Measurements from ENCODE around the gene SDK1. TPM values are rescaled to one million over a fixed set of nuclear protein-coding genes. Genes with fewer than 3 reads are reported as not detected.

Gene SDK1
- total RNA-seq, 1 donor from 2014 or later: 5.4 TPM

- DNase-seq (ENCODE audit: extremely low spot score, unreplicated experiment): no peak
- TF ChIP-seq CTCF (IDR thresholded peaks at IDR 0.05): no peak
- Mint-ChIP-seq H3K27me3 (ENCODE audit: unreplicated experiment) (no peaks in the 10 kb centered on the region), H3K4me3 (ENCODE audit: unreplicated experiment) (no peak overlapping the region), H3K36me3 (ENCODE audit: unreplicated experiment) (no peaks in the 10 kb centered on the region), H3K9me3 (ENCODE audit: unreplicated experiment) (peaks cover 7% of the 10 kb centered on the region), H3K4me1 (ENCODE audit: unreplicated experiment) (peaks cover 5% of the 10 kb centered on the region), H3K27ac (ENCODE audit: unreplicated experiment) (no peak overlapping the region)
Measured at GRCh38 chr7:3425087-3425486, 124.0 kb downstream of the SDK1 start.

GRCh38 chr7:3426064-3426463 is 125.0 kb downstream of the SDK1 start:
- no peak overlapping the region for H3K4me3 Mint-ChIP-seq (ENCODE audit: unreplicated experiment)
- DNase-seq (ENCODE audit: extremely low spot score, unreplicated experiment): no peak
- H3K36me3 Mint-ChIP-seq (ENCODE audit: unreplicated experiment): no peaks in the 10 kb centered on the region
- H3K4me1 Mint-ChIP-seq (ENCODE audit: unreplicated experiment): peaks cover 14% of the 10 kb centered on the region
- no peak for TF ChIP-seq CTCF (IDR thresholded peaks at IDR 0.05)
- no peaks in the 10 kb centered on the region for H3K27me3 Mint-ChIP-seq (ENCODE audit: unreplicated experiment)
- no peak overlapping the region for H3K27ac Mint-ChIP-seq (ENCODE audit: unreplicated experiment)
- peaks cover 7% of the 10 kb centered on the region for H3K9me3 Mint-ChIP-seq (ENCODE audit: unreplicated experiment)

GRCh38 chr7:3427957-3428356 is 126.9 kb downstream of the SDK1 start:
- no peaks in the 10 kb centered on the region for H3K27me3 Mint-ChIP-seq (ENCODE audit: unreplicated experiment)
- H3K9me3 Mint-ChIP-seq (ENCODE audit: unreplicated experiment): no peaks in the 10 kb centered on the region
- no peaks in the 10 kb centered on the region for H3K36me3 Mint-ChIP-seq (ENCODE audit: unreplicated experiment)
- no peak overlapping the region for H3K4me3 Mint-ChIP-seq (ENCODE audit: unreplicated experiment)
- no peak for TF ChIP-seq CTCF (IDR thresholded peaks at IDR 0.05)
- no peak for DNase-seq (ENCODE audit: extremely low spot score, unreplicated experiment)
- no peak overlapping the region for H3K27ac Mint-ChIP-seq (ENCODE audit: unreplicated experiment)
- H3K4me1 Mint-ChIP-seq (ENCODE audit: unreplicated experiment): peaks cover 29% of the 10 kb centered on the region

GRCh38 chr7:3429981-3430380 is 128.9 kb downstream of the SDK1 start:
- no peak overlapping the region for H3K4me3 Mint-ChIP-seq (ENCODE audit: unreplicated experiment)
- peaks cover 37% of the 10 kb centered on the region for H3K4me1 Mint-ChIP-seq (ENCODE audit: unreplicated experiment)
- no peaks in the 10 kb centered on the region for H3K9me3 Mint-ChIP-seq (ENCODE audit: unreplicated experiment)
- TF ChIP-seq CTCF (IDR thresholded peaks at IDR 0.05): no peak
- DNase-seq (ENCODE audit: extremely low spot score, unreplicated experiment): no peak
- H3K36me3 Mint-ChIP-seq (ENCODE audit: unreplicated experiment): no peaks in the 10 kb centered on the region
- H3K27ac Mint-ChIP-seq (ENCODE audit: unreplicated experiment): no peak overlapping the region
- H3K27me3 Mint-ChIP-seq (ENCODE audit: unreplicated experiment): no peaks in the 10 kb centered on the region

GRCh38 chr7:3430588-3430987 is 129.5 kb downstream of the SDK1 start:
- H3K36me3 Mint-ChIP-seq (ENCODE audit: unreplicated experiment): no peaks in the 10 kb centered on the region
- no peak for TF ChIP-seq CTCF (IDR thresholded peaks at IDR 0.05)
- H3K9me3 Mint-ChIP-seq (ENCODE audit: unreplicated experiment): no peaks in the 10 kb centered on the region
- H3K4me3 Mint-ChIP-seq (ENCODE audit: unreplicated experiment): no peak overlapping the region
- H3K27ac Mint-ChIP-seq (ENCODE audit: unreplicated experiment): no peak overlapping the region
- H3K4me1 Mint-ChIP-seq (ENCODE audit: unreplicated experiment): peaks cover 39% of the 10 kb centered on the region
- no peaks in the 10 kb centered on the region for H3K27me3 Mint-ChIP-seq (ENCODE audit: unreplicated experiment)
- no peak for DNase-seq (ENCODE audit: extremely low spot score, unreplicated experiment)

All from osteocyte (in vitro differentiated cells).